Measurements from ENCODE around the gene KRTAP4-12.
"Not testable (repeated sequence)": the region's sequence is repeated elsewhere in the genome, so short reads cannot be mapped to it uniquely, and the experiment has no call there.

GRCh38 chr17:41108728-41109386 lies 15.1 kb downstream of the KRTAP4-12 start:
- TF ChIP-seq CTCF (conservative IDR thresholded peaks at IDR 0.05; ENCODE audit: low read depth, low read length); EZH2 (IDR thresholded peaks at IDR 0.05; ENCODE audit: borderline replicate concordance, low read depth, low read length, poor library complexity, severe bottlenecking): not testable (repeated sequence)
